Testis (tissue), 3 donors: ENCODE measurements around the gene TMEM109. TPM values are rescaled to one million over a fixed set of nuclear protein-coding genes. Genes with fewer than 3 reads are reported as not detected.

ENCODE experiments used
- DNase-seq: peaks from one replicate; pipeline ENCODE4 v3.0.0-alpha.2; 2019
- H3K27ac ChIP-seq, 2 donors: fragments of 200-600 bp; sonication (generic); one replicate each; pipeline ENCODE4 v1.5.1; 2019
- H3K27me3 ChIP-seq: fragments of 200-600 bp; sonication (generic); one replicate; pipeline ENCODE4 v1.5.1; 2019
- H3K36me3 ChIP-seq: fragments of 200-600 bp; sonication (generic); one replicate; pipeline ENCODE4 v1.5.1; 2017; ENCODE audit warnings: low read depth; ENCODE audit errors: missing control alignments
- H3K4me1 ChIP-seq: fragments of 200-600 bp; sonication (generic); one replicate; pipeline ENCODE4 v1.5.1; 2019
- H3K4me3 ChIP-seq, 2 donors: fragments of 200-600 bp; sonication (generic); one replicate each; pipeline ENCODE4 v1.5.1; 2017 to 2019
- H3K9me3 ChIP-seq: fragments of 200-600 bp; sonication (generic); one replicate; pipeline ENCODE4 v1.5.1; 2017
- CTCF ChIP-seq, 3 experiments: fragments of 450-650 bp in 2 of 3; fragments of 200-600 bp in 1 of 3; sonication (generic) in 1 of 3; IDR thresholded peaks; one replicate each; pipeline ENCODE4 v1.5.1; 2016 to 2019; ENCODE audit warnings: antibody characterized with exemption in 3 of 3, mild to moderate bottlenecking in 2 of 3, moderate library complexity in 1 of 3
- POLR2A ChIP-seq: fragments of 450-650 bp; IDR thresholded peaks from one replicate; pipeline ENCODE4 v1.6.1; 2017; ENCODE audit warnings: antibody characterized with exemption, mild to moderate bottlenecking, moderate library complexity
- WGBS, 2 donors: methylation state at CpG; one replicate each; pipeline ENCODE4 v1.1.5; 2018; 5-methylcytosine and 5-hydroxymethylcytosine counted together
- intact Hi-C: fragments of 100-400 bp; cut with DNase I; formaldehyde crosslinking; loops from one replicate; pipeline ENCODE4 v1.15.1; 2023; ENCODE audit warnings: low total_unique reads
- polyA plus RNA-seq: library from polyadenylated mRNA; stranded (reverse); fragments of 350-450 nt; fragmentation: Illumina TruSeq; extraction: RNeasy Lipid Tissue Mini Kit (QIAGEN cat#74804); gene quantifications from one replicate; pipeline ENCODE4 v1.2.3, GENCODE V29; 2014; ENCODE audit warnings: low read depth, low replicate concordance; ENCODE audit not compliant: insufficient read depth
- total RNA-seq, 2 donors: library from RNA; depleted of rRNA; stranded (reverse); fragments of >200 nt; gene quantifications; one replicate each; pipeline ENCODE4 v1.2.3, GENCODE V29; 2016

The TMEM109 gene
- total and polyA plus RNA-seq, 3 donors from 2014 or later = 28.1 to 59.1 (median 46.7) TPM

GRCh38 chr11:60874421-60875365 lies 39.3 kb upstream of the TMEM109 start:
- Histone ChIP-seq H3K36me3 (no peaks in the 10 kb centered on the region), H3K27ac (no peak overlapping the region), H3K9me3 (no peaks in the 10 kb centered on the region), H3K27me3 (no peaks in the 10 kb centered on the region), H3K4me3 (no peak overlapping the region), H3K4me1 (peaks cover 32% of the 10 kb centered on the region)
- TF ChIP-seq CTCF (IDR thresholded peaks at IDR 0.05) = no peak
- WGBS, 2 donors = 85 to 89% methylated on average over 7 to 13 of the region's 13 CpGs
- intact Hi-C loops = no loop called here
- DNase-seq = no peak

- Histone ChIP-seq H3K36me3 (no peaks in the 10 kb centered on the region), H3K27me3 (no peaks in the 10 kb centered on the region), H3K9me3 (no peaks in the 10 kb centered on the region), H3K4me1 (peaks cover 32% of the 10 kb centered on the region), H3K4me3 (no peak overlapping the region), H3K27ac (peak overlapping the region in 1 of 2 donors; percentile 88)
- no peak for DNase-seq
- intact Hi-C loops = no loop called here
- TF ChIP-seq CTCF (IDR thresholded peaks at IDR 0.05) = no peak
- no peak for TF ChIP-seq POLR2A
- whole genome bisulfite sequencing, 2 donors = 90 to 93% methylated on average over 7 of the region's 7 CpGs
These were observed 38.4 kb upstream of the TMEM109 start for GRCh38 chr11:60875366-60876167.

GRCh38 chr11:60876168-60876485 lies 37.8 kb upstream of the TMEM109 start:
- H3K27ac ChIP-seq = peak overlapping the region in 1 of 2 donors; percentile 88
- H3K4me3 ChIP-seq = no peak overlapping the region
- H3K36me3 ChIP-seq = no peaks in the 10 kb centered on the region
- H3K4me1 ChIP-seq = peaks cover 28% of the 10 kb centered on the region
- TF ChIP-seq CTCF (IDR thresholded peaks at IDR 0.05) (no peak), POLR2A (no peak)
- H3K27me3 ChIP-seq = no peaks in the 10 kb centered on the region
- no peaks in the 10 kb centered on the region for H3K9me3 ChIP-seq
- no peak for DNase-seq
- WGBS, 2 donors = 100% methylated on average over 2 of the region's 2 CpGs
- intact Hi-C loops = no loop called here

- peaks cover 27% of the 10 kb centered on the region for H3K4me1 ChIP-seq
- intact Hi-C loops = no loop called here
These were observed 35.5 kb upstream of the TMEM109 start for GRCh38 chr11:60878245-60879101.

More at GRCh38 chr11:60878245-60879101, 35.5 kb upstream of the TMEM109 start:
- Histone ChIP-seq H3K36me3 (no peaks in the 10 kb centered on the region), H3K9me3 (no peaks in the 10 kb centered on the region), H3K27me3 (no peaks in the 10 kb centered on the region), H3K4me3 (no peak overlapping the region), H3K27ac (peak overlapping the region; percentile 82 to 88)
- WGBS, 2 donors = 49 to 51% methylated on average over 5 of the region's 5 CpGs
- TF ChIP-seq POLR2A (no peak), CTCF (IDR thresholded peaks at IDR 0.05) (no peak)
- DNase-seq = peak; percentile 68
